ENCODE measurements around the gene TBL1X.
"Not testable (repeated sequence)": the region's sequence is repeated elsewhere in the genome, so short reads cannot be mapped to it uniquely, and the experiment has no call there.

TBL1X gene

DNA sequence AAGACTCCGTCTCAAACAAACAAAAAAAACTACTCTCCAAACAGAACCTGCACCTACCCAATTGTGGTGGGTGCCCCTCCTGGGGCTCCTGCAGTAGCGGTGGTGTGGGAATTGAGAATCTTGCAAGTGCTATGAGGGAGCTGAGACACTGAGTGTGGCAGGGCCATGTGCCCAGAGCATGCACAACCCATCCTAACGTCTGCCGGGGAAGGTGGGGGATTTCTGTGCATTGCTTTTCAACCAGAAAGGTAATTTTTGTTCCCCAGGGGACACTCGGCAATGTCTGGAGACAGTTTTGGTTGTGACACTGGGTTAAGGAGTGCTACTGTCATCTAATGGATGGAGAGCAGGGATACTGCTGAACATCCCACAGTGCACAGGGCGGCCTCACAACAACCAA is 35.7 kb downstream of the TBL1X start:
- no peak for FAIRE-seq

DNA sequence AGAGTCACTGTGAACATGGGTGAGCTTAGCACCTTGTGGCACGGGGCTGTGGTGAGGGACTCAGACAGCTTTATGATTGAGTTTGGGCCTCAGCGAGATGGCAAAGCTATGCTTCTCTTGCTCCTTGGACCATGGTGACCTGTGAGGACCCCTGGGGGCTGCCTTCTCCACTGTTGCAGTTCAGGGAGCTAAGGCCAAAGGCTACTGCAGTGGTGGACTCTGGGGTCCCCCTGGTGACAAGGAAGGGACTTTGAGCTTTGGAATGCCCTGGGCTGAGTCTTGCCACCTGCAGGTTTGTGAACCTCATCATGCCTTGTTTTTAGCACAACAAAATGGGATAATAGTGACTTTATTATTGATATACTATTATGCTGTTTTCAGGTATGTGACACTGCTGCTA is 36.5 kb downstream of the TBL1X start:
- no peak for FAIRE-seq

GRCh38 chrX:9503261-9503660 is 38.4 kb downstream of the TBL1X start:
- no peak for FAIRE-seq

DNA sequence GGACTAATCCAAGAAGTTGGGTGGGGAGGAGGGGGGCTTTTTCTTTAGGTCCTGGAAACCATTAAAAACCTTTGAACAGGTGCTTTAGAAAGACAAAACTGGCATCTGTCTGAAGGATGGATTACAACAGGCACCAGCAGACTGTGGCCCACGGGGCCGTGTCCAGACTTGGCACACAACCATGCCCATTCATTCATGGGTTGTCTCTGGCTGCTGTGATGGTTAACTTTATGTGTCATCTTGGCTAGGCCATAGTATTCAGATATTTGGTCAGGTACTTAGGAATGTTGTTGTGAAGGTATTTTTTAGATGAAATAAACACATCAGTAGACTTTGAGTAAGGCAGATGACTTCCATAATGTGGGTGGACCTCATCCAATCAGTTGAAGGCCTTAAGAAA is 45.5 kb downstream of the TBL1X start:
- FAIRE-seq: no peak

- no peak for FAIRE-seq
Observed at GRCh38 chrX:9510980-9511379, 46.1 kb downstream of the TBL1X start.

DNA sequence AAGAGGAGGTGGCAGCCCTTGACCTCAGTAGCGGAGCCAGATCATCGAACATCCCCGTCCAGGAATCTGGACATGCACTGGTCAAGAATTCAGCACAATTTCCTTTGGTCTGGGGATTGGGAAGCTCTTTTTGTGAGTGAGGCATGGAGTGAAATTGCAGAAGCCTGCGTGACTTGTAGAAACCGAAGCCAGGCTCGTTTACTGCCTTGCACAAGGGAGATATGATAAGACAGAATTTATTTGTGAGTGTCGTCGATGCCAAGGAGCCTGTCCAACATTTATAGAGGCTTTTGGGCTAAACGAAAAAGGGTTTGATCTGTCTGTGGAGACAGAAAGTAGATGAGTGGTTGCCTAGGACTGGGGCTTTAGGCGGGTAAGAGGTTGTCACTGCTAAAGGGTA is 50.6 kb downstream of the TBL1X start:
- FAIRE-seq: no peak

DNA sequence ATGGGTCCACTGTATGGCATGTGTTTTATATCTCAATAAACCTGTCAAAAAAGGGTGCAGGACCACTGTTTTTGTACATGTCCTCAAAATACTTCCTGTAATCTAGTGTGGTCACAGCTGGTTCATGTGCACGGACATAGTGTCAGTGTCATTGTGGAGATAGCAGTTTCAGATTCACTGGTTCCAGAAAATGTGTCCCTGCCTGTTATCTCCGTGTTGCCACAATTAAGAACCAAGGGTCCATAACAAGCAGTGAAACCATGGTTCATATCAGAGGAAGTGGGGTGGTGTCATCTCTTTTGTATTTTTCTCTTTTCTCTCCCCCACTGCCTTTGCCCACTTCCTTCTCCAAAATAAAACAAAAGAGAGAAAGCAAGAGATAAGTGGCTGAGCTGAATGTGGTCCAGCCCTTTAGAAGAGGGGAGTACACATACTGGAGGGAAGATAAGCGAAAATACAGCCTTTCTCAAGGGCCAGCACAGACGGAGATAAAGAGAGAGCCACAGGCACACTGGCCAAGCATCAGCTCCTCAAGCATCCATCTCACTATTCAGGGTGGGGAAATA is 51.2 kb downstream of the TBL1X start:
- FAIRE-seq: no peak

- no peak for FAIRE-seq
Observed at GRCh38 chrX:9516635-9517034, 51.8 kb downstream of the TBL1X start.

GRCh38 chrX:9518051-9518450 is 53.2 kb downstream of the TBL1X start:
- no peak for FAIRE-seq

- FAIRE-seq: no peak
Observed at GRCh38 chrX:9518889-9519288, 54.0 kb downstream of the TBL1X start.

DNA sequence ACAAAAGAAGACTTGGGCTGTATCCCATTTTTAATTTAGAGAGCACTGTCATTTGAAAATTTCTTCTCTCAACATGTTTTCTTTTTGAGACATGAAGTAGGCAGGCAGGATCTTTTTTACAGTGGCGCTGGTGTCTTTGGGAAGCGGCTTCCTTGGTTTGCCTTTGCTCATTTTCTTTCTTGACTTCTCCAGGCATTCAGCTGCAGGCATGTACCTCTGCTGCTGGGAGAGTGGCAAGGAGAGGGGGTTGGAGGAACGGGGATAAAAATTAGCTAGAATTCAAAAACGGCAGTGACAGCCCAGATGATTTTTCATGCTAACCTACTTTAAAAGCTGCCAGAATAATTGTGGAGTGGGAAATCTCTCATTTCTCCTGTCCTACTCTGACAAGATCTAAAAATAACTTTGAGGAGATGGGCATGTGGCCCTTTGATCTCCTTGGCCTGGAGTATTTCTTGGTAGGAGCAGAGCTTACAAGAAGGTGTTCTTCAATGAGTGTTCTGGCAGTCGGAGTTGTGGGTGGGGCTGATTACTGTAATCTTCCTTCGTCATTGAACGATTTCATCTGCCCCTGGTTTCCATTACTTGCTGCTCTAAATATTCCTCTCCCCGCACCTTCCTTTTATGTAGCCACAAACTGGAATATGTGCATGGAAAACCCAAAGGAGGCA is 54.8 kb downstream of the TBL1X start:
- FAIRE-seq: no peak

- FAIRE-seq: no peak
Observed at GRCh38 chrX:9520217-9520590, 55.3 kb downstream of the TBL1X start.

- FAIRE-seq: no peak
Observed at GRCh38 chrX:9522378-9523155, 57.7 kb downstream of the TBL1X start.

DNA sequence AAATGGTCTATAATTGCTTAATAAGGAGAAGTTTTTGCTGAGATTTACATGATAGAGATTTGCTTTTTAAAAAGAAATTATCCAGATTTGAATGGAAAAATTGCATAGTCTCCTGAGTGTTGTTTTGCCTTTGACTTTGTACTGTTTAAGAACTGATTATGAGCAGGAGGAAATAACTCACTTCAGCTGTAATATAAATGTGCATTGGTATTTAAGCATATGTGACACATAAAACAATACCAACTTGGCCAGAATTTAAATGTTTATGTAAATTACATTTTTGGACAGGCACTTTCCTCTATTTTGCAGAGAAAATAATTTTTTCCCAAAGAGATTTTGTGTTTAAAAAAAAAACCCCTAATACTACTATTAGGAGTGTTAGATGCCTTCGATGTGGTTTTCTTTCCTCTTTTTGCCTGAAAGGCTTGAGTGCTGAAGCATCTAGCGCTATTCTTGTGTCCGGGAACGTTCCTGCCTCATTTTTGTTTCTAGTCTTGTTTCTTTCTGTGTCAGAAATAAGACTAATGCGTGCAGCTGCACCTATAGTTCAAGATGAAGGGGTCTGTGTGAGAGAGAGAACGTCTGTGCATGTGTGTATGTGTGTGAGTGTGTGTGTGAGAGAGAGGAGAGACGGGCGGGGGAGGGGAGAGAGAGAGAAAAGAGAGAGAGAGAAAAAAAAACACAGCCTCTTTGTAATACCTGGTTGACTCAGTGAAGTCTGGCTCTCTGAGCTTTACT is 60.8 kb downstream of the TBL1X start:
- no peak for FAIRE-seq

GRCh38 chrX:9526965-9527364 is 62.1 kb downstream of the TBL1X start:
- FAIRE-seq: no peak

- FAIRE-seq: no peak
Observed at GRCh38 chrX:9528498-9528897, 63.6 kb downstream of the TBL1X start.

DNA sequence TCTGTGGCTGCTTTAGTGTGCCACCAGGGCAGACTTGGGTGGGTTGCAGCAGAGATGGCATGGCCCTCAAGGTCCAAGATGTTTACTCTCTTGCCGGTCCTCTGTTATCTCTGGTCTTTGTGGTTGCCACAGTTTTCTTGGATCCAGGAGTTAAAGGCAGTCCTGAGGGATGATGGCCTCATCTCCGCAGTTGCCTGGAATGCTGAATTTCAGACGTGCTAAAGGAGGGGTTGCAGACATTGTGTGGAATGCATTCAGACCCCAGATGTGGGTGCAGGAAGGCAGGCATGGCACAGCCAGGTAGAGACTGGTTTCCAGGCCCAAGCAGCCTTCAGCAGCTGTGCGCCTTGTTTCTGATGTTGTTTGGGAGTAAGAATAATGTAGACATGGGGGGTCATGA is 64.4 kb downstream of the TBL1X start:
- no peak for FAIRE-seq

DNA sequence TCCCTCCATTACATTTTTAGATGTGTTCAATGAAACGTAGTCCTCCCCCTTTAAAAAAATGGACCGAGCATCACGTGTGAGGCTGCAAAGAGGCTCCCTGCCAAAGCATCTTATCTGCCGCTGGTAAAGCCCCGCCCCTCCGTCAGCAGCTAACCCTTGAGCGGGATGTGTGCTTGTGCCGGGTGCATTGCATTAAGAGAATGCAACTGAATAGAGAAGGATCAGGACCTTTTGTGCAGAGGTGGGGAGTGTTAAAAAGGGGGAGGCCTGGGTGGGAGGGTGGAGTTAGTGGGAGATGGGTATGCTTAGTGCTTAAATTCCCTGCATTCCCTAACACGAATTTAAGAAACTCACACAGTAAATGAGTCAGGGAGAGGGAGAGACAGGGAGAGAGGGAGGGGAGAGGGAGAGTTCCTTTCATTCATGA is 66.0 kb downstream of the TBL1X start:
- no peak for FAIRE-seq

GRCh38 chrX:9532349-9532748 is 67.5 kb downstream of the TBL1X start:
- no peak for FAIRE-seq

- no peak for FAIRE-seq
Observed at GRCh38 chrX:9533611-9534010, 68.8 kb downstream of the TBL1X start.

DNA sequence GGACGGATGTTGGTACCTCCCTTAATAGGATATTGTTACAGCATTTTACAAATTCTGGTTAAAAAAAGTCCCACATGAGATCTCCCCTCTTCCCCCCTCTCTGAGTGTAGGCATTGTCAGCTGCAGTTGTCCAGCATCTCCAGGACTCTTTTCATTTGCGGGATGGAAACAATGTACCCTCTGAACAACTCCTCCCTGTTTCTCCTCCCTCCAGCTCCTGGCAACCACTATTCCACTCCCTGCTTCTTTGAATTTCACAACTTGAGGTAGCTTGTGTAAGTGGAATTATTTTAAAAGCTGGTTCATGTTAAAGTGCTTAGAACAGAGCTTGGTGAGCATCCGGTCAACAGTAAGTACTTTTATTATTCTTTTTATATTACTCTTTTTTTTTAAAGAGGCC is 69.8 kb downstream of the TBL1X start:
- FAIRE-seq: no peak

- no peak for FAIRE-seq
Observed at GRCh38 chrX:9535101-9535500, 70.2 kb downstream of the TBL1X start.

- FAIRE-seq: not testable (repeated sequence)
Observed at GRCh38 chrX:9536156-9536555, 71.3 kb downstream of the TBL1X start.

DNA sequence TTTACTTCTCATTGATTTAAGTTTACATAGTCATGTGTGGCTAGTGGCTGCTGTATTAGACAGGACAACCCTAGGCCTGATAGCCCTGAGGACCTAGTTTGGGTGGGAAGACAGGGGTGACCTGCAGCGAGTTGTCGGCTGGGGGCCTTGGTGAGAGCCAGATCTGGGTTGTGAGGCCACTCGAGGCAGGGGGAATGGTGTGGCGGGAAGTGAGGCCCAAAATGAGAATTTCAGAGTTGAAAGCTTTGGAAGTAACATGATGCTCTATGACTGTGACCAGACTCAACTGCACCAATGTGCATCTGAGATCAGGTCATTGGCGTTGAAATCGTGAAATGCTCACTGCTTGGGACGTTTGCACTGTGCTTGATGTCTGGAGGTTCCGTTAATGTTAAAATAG is 72.9 kb downstream of the TBL1X start:
- no peak for FAIRE-seq
